Measurements from ENCODE around the gene ZNF831. TPM values are rescaled to one million over a fixed set of nuclear protein-coding genes. Genes with fewer than 3 reads are reported as not detected.

The ZNF831 gene
- total RNA-seq, 1 experiment from 2014 or later, result not detected

- TF ChIP-seq CTCF (IDR thresholded peaks at IDR 0.05; ENCODE audit: unreplicated experiment), result no peak
- intact Hi-C loops (cut with micrococcal nuclease; ENCODE audit: unreplicated experiment), result no loop called here
- Mint-ChIP-seq H3K27ac (ENCODE audit: unreplicated experiment) (no peak overlapping the region), H3K4me1 (ENCODE audit: low read depth, unreplicated experiment) (no peaks in the 10 kb centered on the region), H3K36me3 (ENCODE audit: insufficient read depth, unreplicated experiment) (no peaks in the 10 kb centered on the region), H3K27me3 (ENCODE audit: unreplicated experiment) (peaks cover 100% of the 10 kb centered on the region), H3K9me3 (ENCODE audit: low read depth, unreplicated experiment) (no peaks in the 10 kb centered on the region), H3K4me3 (ENCODE audit: low read depth, unreplicated experiment) (no peak overlapping the region)
- DNase-seq, result no peak
- CTCF ChIA-PET, result no interaction called here
- BruUV-seq (replicated peaks), result no TSS peak
Observed at GRCh38 chr20:59161721-59162120, 1.9 kb upstream of the ZNF831 start.

- intact Hi-C loops (cut with micrococcal nuclease; ENCODE audit: unreplicated experiment), result loop anchor here (5.0 kb wide), 1 partner anchor 78 kb away; no protein-coding TSS in a partner anchor
- TF ChIP-seq CTCF (IDR thresholded peaks at IDR 0.05; ENCODE audit: unreplicated experiment), result no peak
- H3K4me1 Mint-ChIP-seq (ENCODE audit: low read depth, unreplicated experiment), result no peaks in the 10 kb centered on the region
- no peak overlapping the region for H3K4me3 Mint-ChIP-seq (ENCODE audit: low read depth, unreplicated experiment)
- H3K27me3 Mint-ChIP-seq (ENCODE audit: unreplicated experiment), result peaks cover 92% of the 10 kb centered on the region
- no TSS peak for BruUV-seq (replicated peaks)
- no peak for DNase-seq
- no peaks in the 10 kb centered on the region for H3K9me3 Mint-ChIP-seq (ENCODE audit: low read depth, unreplicated experiment)
- H3K27ac Mint-ChIP-seq (ENCODE audit: unreplicated experiment), result no peak overlapping the region
- H3K36me3 Mint-ChIP-seq (ENCODE audit: insufficient read depth, unreplicated experiment), result no peaks in the 10 kb centered on the region
- CTCF ChIA-PET, result no interaction called here
Observed at GRCh38 chr20:59164686-59165391, 1.2 kb downstream of the ZNF831 start.

- no peaks in the 10 kb centered on the region for H3K4me1 Mint-ChIP-seq (ENCODE audit: low read depth, unreplicated experiment)
- BruUV-seq (replicated peaks), result no TSS peak
- CTCF ChIA-PET, result no interaction called here
- no peak for DNase-seq
- TF ChIP-seq CTCF (IDR thresholded peaks at IDR 0.05; ENCODE audit: unreplicated experiment), result no peak
- no peak overlapping the region for H3K4me3 Mint-ChIP-seq (ENCODE audit: low read depth, unreplicated experiment)
- no peak overlapping the region for H3K27ac Mint-ChIP-seq (ENCODE audit: unreplicated experiment)
- no peaks in the 10 kb centered on the region for H3K36me3 Mint-ChIP-seq (ENCODE audit: insufficient read depth, unreplicated experiment)
- H3K9me3 Mint-ChIP-seq (ENCODE audit: low read depth, unreplicated experiment), result no peaks in the 10 kb centered on the region
- H3K27me3 Mint-ChIP-seq (ENCODE audit: unreplicated experiment), result peaks cover 92% of the 10 kb centered on the region
- intact Hi-C loops (cut with micrococcal nuclease; ENCODE audit: unreplicated experiment), result loop anchor here (5.0 kb wide), 1 partner anchor 78 kb away; no protein-coding TSS in a partner anchor
Observed at GRCh38 chr20:59165396-59165795, 1.8 kb downstream of the ZNF831 start.

GRCh38 chr20:59165891-59166709, 2.5 kb downstream of the ZNF831 start:
- CTCF ChIA-PET, result no interaction called here
- Mint-ChIP-seq H3K9me3 (ENCODE audit: low read depth, unreplicated experiment) (no peaks in the 10 kb centered on the region), H3K36me3 (ENCODE audit: insufficient read depth, unreplicated experiment) (no peaks in the 10 kb centered on the region), H3K4me3 (ENCODE audit: low read depth, unreplicated experiment) (no peak overlapping the region), H3K27ac (ENCODE audit: unreplicated experiment) (no peak overlapping the region), H3K27me3 (ENCODE audit: unreplicated experiment) (peaks cover 92% of the 10 kb centered on the region), H3K4me1 (ENCODE audit: low read depth, unreplicated experiment) (no peaks in the 10 kb centered on the region)
- intact Hi-C loops (cut with micrococcal nuclease; ENCODE audit: unreplicated experiment), result loop anchor here (5.0 kb wide), 1 partner anchor 79 kb away; no protein-coding TSS in a partner anchor
- no peak for TF ChIP-seq CTCF (IDR thresholded peaks at IDR 0.05; ENCODE audit: unreplicated experiment)
- BruUV-seq (replicated peaks), result no TSS peak
- no peak for DNase-seq
